ENCODE measurements around the gene SYK.

DNA sequence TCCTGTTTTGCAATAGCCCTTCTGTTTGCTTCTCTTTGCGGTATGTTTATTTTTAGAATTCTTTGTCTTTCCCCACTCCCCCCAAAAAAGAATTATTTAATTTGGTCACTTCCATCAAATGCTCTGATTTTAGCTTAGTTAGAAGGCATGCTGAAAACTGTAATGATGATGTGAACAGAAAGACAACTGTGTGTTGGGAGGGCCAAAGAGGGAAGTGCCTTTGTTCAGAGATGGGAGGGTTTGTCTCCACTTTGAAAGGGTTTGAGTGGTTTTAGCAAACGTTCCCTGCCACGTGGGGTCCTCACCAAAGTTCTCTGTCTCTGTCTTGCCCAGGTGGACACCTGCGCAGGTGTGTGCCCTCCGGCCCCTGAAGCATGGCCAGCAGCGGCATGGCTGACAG lies 41.9 kb downstream of the SYK start:
- no peak for TF ChIP-seq POLR2A (IDR thresholded peaks at IDR 0.05; ENCODE audit: low read depth)
- TF ChIP-seq, protein P1, sequence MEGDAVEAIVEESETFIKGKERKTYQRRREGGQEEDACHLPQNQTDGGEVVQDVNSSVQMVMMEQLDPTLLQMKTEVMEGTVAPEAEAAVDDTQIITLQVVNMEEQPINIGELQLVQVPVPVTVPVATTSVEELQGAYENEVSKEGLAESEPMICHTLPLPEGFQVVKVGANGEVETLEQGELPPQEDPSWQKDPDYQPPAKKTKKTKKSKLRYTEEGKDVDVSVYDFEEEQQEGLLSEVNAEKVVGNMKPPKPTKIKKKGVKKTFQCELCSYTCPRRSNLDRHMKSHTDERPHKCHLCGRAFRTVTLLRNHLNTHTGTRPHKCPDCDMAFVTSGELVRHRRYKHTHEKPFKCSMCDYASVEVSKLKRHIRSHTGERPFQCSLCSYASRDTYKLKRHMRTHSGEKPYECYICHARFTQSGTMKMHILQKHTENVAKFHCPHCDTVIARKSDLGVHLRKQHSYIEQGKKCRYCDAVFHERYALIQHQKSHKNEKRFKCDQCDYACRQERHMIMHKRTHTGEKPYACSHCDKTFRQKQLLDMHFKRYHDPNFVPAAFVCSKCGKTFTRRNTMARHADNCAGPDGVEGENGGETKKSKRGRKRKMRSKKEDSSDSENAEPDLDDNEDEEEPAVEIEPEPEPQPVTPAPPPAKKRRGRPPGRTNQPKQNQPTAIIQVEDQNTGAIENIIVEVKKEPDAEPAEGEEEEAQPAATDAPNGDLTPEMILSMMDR (IDR thresholded peaks at IDR 0.05): no peak
- no peak for TF ChIP-seq POLR2AphosphoS5 (IDR thresholded peaks at IDR 0.05)
